Hematopoietic multipotent progenitor cell treated with erythropoietin and hydrocortisone succinate and interleukin-3 and kit ligand, for 4 days (in vitro differentiated cells): ENCODE results near the gene PAFAH1B2.

ENCODE experiments used
- DNase-seq: peaks from one replicate; pipeline ENCODE4 v3.0.0-alpha.2; 2015

PAFAH1B2 gene

GRCh38 chr11:117191680-117192400 lies 47.8 kb downstream of the PAFAH1B2 start:
- no peak for DNase-seq

DNA sequence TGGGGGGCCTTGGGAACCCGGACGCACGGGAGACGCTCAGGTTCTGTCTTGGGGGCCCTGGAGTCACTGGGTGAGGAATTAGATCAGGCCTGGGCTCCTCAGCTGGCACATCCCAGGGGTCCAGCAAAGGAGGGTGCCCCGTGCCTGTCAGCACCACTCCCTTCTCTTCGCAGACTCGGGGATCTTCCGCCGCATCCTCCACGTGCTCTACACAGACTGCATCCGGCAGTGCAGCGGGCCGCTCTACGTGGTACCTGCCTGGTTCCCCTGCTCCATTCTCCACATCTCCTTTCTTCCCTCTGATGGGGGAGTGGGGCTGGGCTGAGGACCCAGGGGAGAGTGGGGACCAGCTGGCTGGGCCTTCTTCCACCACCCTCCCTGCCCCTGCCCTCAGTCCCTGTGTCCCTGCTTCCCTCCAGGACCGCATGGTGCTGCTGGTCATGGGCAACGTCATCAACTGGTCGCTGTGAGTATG lies 48.4 kb downstream of the PAFAH1B2 start:
- no peak for DNase-seq

DNA sequence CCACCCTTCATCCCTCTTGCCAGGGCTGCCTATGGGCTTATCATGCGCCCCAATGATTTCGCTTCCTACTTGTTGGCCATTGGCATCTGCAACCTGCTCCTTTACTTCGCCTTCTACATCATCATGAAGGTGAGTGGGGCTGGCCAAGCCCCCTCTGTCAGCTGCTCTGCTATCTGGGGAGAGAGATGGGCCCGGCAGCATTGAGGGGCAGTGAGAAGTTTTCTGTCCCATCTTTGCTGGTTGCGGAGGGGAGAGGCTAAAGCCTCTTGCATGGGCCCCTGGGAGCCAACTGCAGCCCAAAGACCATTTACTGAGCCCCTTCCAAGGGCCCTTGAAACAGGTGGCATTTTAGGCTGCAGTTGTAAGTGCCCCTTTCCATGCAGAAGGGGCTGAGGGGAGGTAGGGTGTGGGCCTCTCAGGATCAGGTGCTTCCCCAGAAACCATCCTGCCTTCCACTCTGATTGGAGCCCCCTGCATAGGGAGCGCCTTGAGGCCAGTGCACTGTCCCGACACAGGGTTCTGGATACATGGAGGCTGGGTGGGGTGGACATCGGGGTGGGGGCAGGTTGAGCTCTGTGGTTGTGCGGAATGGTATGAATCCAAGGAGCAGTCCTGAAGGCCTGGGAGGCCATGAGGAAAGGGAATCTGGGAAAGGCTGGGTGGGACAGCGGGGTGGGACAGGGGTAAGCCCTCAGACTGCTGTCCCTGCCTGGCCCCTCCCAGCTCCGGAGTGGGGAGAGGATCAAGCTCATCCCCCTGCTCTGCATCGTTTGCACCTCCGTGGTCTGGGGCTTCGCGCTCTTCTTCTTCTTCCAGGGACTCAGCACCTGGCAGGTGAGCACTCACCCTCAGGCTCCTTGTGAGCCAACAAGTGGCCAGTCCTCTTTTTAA lies 49.3 kb downstream of the PAFAH1B2 start:
- DNase-seq = no peak

DNA sequence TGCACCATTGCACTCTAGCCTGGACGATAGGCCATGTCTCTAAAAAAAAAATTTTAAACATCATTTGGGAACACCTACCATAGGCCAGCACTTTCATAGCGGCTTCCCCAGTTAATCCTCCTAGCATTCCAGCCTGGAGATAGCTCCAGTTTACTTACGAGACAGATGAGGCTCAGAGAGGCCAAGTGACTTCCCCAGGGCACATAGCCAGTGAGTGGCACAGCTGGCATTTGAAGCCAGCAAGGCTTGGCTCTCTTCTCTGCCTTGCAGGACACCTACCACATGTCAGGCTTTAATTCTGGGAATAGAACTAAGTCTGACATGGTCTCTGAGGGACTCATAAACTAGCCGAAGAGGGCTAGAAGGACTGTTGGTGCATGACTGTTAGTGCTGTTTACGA lies 50.2 kb downstream of the PAFAH1B2 start:
- no peak for DNase-seq

- DNase-seq = no peak
These were observed 51.2 kb downstream of the PAFAH1B2 start for GRCh38 chr11:117195258-117195657.

DNA sequence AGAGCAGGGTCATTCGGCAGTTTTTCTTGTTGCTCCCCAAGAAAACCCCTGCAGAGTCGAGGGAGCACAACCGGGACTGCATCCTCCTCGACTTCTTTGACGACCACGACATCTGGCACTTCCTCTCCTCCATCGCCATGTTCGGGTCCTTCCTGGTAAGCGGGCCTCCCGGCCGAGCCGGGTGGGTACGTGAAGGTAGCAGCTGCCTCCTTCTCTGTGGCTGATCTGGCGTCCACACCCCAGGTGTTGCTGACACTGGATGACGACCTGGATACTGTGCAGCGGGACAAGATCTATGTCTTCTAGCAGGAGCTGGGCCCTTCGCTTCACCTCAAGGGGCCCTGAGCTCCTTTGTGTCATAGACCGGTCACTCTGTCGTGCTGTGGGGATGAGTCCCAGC lies 51.7 kb downstream of the PAFAH1B2 start:
- DNase-seq = no peak

GRCh38 chr11:117197006-117197405 lies 52.9 kb downstream of the PAFAH1B2 start:
- DNase-seq = no peak

DNA sequence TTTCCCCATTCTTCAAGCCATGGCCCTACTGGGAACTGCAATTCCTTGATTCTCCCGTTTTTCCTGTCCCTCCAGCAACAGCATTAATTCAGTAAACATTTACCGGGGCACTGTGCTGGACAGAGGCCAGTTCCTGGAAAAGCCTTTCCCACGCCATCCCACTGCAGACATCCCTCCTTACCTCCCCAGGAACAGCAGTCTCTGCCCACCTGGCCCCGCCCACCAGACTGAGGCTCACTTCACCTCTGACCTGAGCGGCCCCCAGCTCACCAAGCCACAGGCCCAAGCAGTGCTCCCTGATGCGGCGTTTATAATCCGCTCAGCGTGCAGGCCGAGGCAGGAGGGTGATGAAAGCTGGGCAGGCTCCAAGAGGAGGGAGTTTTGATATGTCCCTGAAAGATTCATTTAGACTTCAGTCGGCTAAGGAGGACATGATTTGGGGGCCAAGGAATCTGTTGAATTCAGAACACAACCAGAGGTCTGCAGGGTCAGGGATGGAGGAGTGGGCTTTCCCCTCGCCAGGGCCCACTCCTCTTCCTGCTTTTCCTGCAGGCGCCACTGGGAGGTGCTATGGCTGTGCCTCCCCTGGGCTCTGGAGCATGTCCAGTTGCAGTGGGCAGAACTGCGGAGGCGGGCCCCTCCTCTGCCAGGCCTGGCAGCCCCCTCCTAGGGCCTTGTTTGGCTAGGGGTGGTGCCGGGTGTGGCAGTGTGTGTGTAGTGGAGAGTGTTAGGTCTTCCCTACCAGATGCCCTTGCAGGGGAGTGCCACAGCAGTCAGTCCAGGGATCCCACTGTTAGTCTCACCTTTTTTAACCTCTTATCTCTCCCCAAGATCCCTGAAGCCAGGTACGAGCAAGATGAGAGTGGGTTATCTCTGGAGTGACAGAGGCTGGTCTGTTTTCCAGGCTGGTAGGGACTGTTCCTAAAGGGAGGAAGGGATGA lies 53.7 kb downstream of the PAFAH1B2 start:
- DNase-seq = no peak

GRCh38 chr11:117198613-117199012 lies 54.5 kb downstream of the PAFAH1B2 start:
- no peak for DNase-seq

GRCh38 chr11:117199053-117199915 lies 55.2 kb downstream of the PAFAH1B2 start, which contains the start of gene TAGLN:
Gene TAGLN (plus strand): TSS chr11:117199370. CDS start chr11:117203014, 3,644 bp downstream.
- DNase-seq = no peak

DNA sequence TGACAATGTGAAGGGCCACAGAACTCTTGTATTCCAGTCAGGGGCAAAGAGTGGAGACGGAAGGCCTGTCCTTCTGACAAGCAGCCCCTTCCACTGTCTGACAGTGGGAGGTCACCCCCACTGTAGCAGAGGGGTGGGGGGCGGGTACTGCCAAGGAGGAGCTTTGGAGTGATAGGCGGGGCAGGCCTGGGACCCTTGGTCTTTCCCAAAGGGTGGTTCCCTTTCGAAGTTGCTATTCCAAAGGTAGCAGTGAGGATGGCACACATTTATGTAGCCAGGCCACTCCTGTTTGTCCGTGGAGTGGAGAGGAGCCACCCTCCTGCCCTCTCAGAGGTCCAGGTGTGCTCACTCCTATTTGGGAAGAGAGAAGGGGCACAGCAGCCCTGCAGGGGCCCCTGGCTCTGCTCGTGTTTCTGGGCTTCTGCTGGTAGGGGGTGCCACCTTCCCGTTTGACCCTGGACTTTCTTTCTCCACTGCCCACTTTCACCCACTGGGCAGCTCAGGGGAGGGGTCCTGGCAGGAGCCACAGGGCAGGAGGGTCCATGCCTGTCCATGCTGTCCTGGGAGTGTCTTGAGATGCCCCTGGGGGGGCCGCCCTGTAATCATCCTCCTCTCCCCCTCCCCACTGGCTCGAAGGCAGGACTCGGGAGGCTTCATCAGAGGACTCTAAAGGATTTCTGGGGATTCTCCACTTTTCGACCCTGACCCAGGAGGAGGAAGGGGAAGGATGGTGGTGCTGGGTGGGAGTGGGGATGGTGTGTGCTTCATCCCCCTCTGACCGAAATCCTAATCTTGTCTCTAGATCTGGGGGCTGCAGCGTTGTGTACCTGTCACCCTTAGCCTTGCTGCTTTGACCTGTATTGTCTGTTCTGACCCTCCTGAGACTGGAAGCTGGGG lies 56.1 kb downstream of the PAFAH1B2 start:
- DNase-seq = no peak

DNA sequence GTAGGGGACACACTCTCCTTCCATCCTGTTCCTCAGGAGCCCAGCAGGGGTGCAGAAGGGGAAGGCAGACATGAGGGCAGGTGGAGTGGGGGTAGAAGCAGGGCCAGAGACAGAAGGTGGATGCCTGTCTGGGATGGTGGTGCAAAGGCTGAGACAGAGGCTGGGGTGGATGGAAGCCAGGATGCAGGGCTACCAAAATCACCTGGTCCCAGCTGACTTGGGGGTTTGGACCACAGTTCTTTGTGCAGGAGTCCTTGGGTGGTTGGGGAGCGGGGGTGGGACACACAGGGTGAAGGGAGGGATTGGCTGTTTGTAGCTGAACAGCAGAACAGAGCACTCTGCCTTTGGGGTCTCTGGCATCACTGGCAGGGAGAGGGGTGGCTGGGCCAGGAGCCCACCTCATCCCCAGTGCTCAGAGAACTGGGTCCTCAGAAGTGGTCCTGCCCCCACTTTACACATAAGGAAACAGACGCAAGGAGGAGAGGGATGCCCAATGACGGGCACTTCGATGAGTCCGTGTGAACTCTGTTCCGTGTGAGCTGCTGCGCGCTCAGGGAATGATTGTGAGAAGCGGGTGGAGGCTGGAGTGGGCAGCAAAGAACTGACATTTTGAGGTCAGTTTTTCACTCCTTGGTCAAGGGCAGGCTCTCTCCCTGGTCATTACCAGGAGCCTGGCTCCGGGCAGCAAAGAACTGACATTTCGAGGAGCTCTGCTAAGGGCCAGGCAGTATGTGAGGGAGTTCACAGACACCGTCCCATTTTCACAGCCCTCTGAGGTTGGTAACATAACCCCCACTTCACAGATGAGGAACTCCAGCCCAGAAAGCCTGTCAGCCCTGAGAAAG lies 56.9 kb downstream of the PAFAH1B2 start:
- no peak for DNase-seq

DNA sequence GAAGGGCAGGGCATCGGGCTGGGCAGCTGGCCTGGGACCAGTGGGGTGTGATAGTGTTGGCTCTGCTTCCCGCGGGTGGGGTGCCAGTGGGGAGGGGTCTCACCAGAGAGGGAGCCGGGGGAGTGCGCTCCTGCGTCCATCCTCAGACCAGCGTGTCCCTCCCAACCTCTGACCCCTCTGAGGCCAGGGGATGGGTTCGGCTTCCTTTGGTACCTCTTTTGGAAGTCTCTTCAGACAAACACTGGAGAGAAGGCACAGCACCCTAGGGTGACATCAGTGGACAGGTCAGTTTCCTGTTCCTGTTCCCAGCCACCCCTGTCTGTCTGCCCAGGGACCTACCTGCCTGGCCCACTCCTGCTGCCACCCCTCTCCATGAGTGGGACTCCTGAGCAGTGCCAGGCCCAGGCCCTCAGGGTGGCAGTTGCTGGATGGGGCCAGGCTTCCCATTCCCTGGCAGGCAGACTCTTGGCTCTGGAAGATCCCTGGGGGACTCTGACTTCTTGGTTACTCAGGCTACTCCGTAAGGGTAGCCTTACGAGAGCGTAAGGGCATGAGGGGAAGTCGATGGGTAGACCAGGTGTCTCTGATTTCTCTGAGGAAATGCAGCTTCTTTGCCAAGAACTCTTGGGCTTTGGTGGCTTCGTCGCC lies 57.7 kb downstream of the PAFAH1B2 start:
- no peak for DNase-seq

DNA sequence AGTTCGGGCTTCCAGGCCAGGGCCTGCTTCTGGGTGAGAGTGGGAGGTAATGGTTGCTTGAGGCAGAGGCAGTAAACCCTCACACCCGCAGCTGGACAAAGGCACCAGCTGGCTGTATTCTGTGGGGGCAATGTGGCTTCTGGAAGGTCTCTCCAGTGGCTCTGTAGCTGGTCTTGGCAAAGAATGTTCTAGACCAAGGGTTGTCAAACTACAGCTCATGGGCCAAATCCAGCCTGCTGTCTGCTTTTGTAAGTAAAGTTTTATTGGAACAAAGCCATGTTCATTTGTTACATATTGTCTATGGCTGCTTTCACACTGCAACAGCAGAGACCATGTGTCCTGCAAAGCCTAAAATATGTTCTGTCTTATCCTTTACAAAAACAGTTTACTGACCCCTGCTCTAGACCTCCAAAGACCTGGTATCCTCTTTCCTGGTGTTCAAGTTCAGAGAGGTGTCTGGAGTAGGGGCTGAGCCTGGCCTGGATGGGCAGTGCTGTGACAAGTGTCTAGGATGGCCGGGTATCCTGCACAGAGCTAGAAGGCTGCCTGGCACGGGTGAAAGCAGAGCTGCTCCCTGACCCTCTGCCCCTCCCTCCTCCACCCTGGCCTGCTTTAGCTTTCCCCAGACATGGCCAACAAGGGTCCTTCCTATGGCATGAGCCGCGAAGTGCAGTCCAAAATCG lies 58.4 kb downstream of the PAFAH1B2 start:
- DNase-seq = no peak

DNA sequence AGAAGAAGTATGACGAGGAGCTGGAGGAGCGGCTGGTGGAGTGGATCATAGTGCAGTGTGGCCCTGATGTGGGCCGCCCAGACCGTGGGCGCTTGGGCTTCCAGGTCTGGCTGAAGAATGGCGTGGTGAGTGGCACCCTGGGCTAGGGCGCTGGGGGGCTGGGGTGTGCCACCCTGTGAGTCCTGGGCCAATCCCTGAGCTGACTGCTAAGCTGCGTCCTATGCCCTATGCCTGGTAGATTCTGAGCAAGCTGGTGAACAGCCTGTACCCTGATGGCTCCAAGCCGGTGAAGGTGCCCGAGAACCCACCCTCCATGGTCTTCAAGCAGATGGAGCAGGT lies 59.0 kb downstream of the PAFAH1B2 start:
- no peak for DNase-seq

DNA sequence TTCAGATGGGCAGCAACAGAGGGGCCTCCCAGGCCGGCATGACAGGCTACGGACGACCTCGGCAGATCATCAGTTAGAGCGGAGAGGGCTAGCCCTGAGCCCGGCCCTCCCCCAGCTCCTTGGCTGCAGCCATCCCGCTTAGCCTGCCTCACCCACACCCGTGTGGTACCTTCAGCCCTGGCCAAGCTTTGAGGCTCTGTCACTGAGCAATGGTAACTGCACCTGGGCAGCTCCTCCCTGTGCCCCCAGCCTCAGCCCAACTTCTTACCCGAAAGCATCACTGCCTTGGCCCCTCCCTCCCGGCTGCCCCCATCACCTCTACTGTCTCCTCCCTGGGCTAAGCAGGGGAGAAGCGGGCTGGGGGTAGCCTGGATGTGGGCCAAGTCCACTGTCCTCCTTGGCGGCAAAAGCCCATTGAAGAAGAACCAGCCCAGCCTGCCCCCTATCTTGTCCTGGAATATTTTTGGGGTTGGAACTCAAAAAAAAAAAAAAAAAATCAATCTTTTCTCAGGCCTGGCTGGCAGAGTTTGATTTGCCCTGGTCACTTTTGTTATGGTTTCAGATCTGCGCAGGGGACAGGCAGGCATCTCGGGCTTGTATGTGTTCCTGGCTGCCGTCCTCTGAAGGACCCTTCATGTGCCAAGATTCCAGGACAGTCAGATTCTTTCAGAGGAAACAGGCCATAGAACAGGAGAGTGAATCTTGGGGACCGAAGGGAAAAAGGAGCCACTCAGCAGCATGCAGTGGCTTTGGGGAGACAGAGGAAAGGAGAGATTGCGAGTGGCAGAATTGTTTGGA lies 60.4 kb downstream of the PAFAH1B2 start:
- no peak for DNase-seq

DNA sequence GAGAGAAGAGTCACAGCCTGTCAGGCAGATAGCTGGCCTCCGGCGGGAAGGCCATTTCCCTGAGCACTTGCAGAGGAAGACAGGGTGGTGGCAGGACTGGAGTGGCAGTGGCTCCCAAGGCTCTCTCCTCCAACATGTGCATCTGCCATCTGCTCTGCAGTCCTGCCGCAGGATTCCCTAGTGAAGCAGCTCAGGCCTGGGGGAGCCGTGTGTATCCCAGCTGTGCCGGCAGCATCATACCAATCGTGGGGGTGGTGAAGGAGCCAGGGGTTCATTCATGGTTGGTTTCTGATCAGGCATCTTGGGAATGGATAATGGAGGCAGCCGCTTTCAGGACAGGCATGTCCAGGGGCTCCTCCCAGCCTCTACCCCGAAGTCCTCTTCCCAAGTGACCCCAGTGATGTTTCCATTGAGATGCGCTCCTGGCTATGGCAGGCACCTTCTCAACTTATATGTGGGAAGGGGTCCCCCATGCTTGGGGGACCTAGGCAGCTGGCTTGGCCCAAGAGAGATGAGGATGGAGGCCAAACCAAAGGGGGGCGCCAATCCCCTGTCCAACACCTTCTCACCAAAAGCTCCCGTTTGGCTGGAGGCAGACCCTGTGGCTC lies 61.2 kb downstream of the PAFAH1B2 start:
- no peak for DNase-seq
